HG02973 (cell line): ENCODE results near the gene NUCB1.

Source experiments
- ATAC-seq: cut with Tn5 transposase; IDR thresholded peaks from one replicate; pipeline ENCODE4 v1.9.1; 2021; ENCODE audit warnings: moderate library complexity; ENCODE audit not compliant: unreplicated experiment

NUCB1 gene

GRCh38 chr19:48961673-48962028 is 61.5 kb downstream of the NUCB1 start:
- no peak for ATAC-seq

- peak; percentile 31 for ATAC-seq
Observed at GRCh38 chr19:48962029-48962848, 62.1 kb downstream of the NUCB1 start.

GRCh38 chr19:48962849-48963165 is 62.7 kb downstream of the NUCB1 start:
- no peak for ATAC-seq

GRCh38 chr19:48963371-48964204 is 63.5 kb downstream of the NUCB1 start:
- no peak for ATAC-seq

- ATAC-seq, result no peak
Observed at GRCh38 chr19:48964205-48965039, 64.3 kb downstream of the NUCB1 start.

- ATAC-seq, result peak; percentile 50
Observed at GRCh38 chr19:48965040-48965805, 65.1 kb downstream of the NUCB1 start, which contains the start of gene FTL. Gene FTL, plus strand, starts transcription at chr19:48965309. Its CDS starts 199 bp downstream, at chr19:48965508.

- ATAC-seq, result no peak
Observed at GRCh38 chr19:48965806-48966540, 65.9 kb downstream of the NUCB1 start.

- ATAC-seq, result no peak
Observed at GRCh38 chr19:48966541-48967345, 66.6 kb downstream of the NUCB1 start.

GRCh38 chr19:48967346-48968178 is 67.5 kb downstream of the NUCB1 start:
- ATAC-seq, result no peak

- no peak for ATAC-seq
Observed at GRCh38 chr19:48968179-48968661, 68.1 kb downstream of the NUCB1 start.

GRCh38 chr19:48968813-48969218 is 68.7 kb downstream of the NUCB1 start:
- no peak for ATAC-seq

GRCh38 chr19:48969276-48970138 is 69.4 kb downstream of the NUCB1 start:
- no peak for ATAC-seq

- ATAC-seq, result no peak
Observed at GRCh38 chr19:48970139-48970766, 70.1 kb downstream of the NUCB1 start.

- ATAC-seq, result no peak
Observed at GRCh38 chr19:48970923-48971395, 70.8 kb downstream of the NUCB1 start.
